Measurements from ENCODE around the gene DXO. TPM values are rescaled to one million over a fixed set of nuclear protein-coding genes. Genes with fewer than 3 reads are reported as not detected.

Gene DXO
- total RNA-seq, 1 experiment from 2014 or later = 16.4 TPM

DNA sequence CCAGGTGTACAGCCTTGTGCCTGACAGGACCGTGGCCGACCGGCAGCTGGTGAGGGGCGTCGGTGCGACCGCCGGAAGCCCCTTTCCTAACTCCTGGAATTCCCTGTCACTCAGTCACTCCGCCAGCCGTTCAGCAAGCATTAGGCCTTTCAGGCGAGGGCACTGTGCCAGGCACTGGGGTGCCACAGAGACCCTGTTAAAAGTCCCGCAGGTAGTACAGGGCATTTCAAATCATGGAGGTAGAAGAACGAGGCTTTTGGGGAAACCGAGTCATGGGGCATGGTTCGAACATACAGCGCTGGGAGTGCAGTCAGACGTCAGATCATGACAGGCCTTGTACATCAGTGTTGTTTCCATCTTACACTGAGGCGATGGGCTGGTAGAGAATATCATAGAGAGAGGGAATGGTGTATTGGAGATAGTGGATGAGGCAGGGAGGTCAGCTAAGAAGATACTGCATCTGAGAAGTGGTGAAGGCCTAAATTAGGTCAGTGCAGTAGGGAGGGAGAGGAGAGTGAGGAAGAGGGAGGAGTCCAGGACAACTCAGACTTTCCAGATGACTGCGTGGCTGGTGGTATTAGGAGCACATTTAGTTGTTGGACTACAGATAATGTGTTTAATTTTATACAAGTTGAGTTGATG is 892 bp upstream of the DXO start:
- ChIA-PET POLR2A (interaction anchor here (0.9 to 2.4 kb wide), 2 partner anchors 14 to 137 kb away, joined by 6 to 9 read pairs; partner anchors contain the start of genes NELFE and SKIC2), CTCF (interaction anchor here (1.6 kb wide), 1 partner anchor 20 kb away, joined by 7 read pairs; no protein-coding TSS in a partner anchor), RAD21 (ENCODE audit: low non-redundant PET in 1 of 2, low total read pairs in 2 of 2, uncharacterized antibody in 2 of 2, unreplicated experiment in 2 of 2) (no interaction called here)
- DNase-seq (ENCODE audit: low read depth, low spot score) (no peak), ATAC-seq (no peak)
- Histone ChIP-seq H3K27me3 (ENCODE audit: insufficient read depth, low read length) (no peaks in the 10 kb centered on the region), H3K36me3 (ENCODE audit: control insufficient read depth in 1 of 2, insufficient read depth in 2 of 2, low read length in 2 of 2) (peaks cover 3 to 16% of the 10 kb centered on the region in 2 experiments; a peak in 3 of 4 replicates), H3K9me3 (ENCODE audit: control insufficient read depth in 1 of 2, insufficient read depth in 1 of 2, low read depth in 1 of 2, low read length in 2 of 2) (no peaks in the 10 kb centered on the region), H3K27ac (ENCODE audit: low read depth, low read length) (peak overlapping the region; percentile 86), H3K4me3 (replicated peaks in 1 of 2; ENCODE audit: low read depth in 1 of 2, low read length in 2 of 2) (peak overlapping the region; percentile 70 to 93), H3K9ac (ENCODE audit: low read length) (peak overlapping the region; percentile 92), H3K9me2 (ENCODE audit: insufficient read depth) (no peaks in the 10 kb centered on the region), H2AFZ (ENCODE audit: low read depth, low read length, poor library complexity, severe bottlenecking) (no peak overlapping the region), H3K4me1 (ENCODE audit: control insufficient read depth in 1 of 2, insufficient read depth in 2 of 2, low read length in 2 of 2) (peaks cover 7 to 25% of the 10 kb centered on the region in 2 experiments; a peak in 3 of 4 replicates), H3K79me2 (ENCODE audit: insufficient read depth, low read length) (peaks cover 34% of the 10 kb centered on the region), H4K20me1 (ENCODE audit: insufficient read depth) (no peaks in the 10 kb centered on the region), H3K4me2 (ENCODE audit: low read length) (peak overlapping the region; percentile 98)
- intact Hi-C loops (cut with micrococcal nuclease) = loop anchor here (1.0 kb wide), 1 partner anchor 14 kb away; the partner anchor contains the start of gene SKIC2
- no peak for TF ChIP-seq EGR1 (IDR thresholded peaks at IDR 0.05; ENCODE audit: low read depth)
- TF ChIP-seq SIN3A (IDR thresholded peaks at IDR 0.05; ENCODE audit: low read depth) = 0 out of 2 replicates have a peak, but pooled peaks have one; percentile 44
- BruUV-seq (replicated peaks) = TSS peak; percentile 77

DNA sequence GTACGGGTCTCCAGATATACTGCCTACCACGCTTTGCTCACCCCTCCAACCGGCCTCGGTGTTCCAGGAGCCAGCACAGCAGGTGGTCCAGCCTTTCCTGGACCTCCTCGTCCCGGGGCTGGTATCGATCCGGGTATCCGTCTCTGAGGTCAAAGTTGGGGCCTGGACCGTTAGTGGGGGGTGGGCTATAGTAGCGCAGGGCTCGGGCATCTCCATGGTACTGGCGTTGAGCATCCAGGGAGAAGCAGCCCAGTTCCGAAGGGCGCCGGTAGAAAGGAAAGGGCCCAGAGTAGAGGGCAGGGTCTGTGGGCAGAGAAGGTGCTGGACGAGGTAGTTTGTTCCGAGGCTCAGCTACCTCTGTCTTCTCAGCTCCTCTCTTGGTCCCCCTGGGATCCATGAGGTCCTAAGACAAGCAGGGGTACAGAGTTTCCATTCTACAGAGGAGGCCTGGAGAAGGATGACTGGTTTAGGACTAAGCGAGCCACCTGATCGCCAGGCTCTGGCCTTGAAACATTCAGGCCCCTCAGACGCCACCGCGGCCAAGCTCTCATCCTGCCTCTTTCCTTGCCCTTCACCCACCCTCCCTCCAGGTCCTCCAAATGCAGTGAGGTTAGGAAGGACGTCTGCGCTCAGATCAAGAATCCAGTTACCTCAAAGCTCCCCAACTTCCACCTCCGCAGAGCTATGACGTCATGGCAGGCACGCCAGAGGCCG is 502 bp downstream of the DXO start:
- Histone ChIP-seq H2AFZ (ENCODE audit: low read depth, low read length, poor library complexity, severe bottlenecking) (no peak overlapping the region), H3K4me1 (ENCODE audit: control insufficient read depth in 1 of 2, insufficient read depth in 2 of 2, low read length in 2 of 2) (peaks cover 7 to 25% of the 10 kb centered on the region in 2 experiments; a peak in 3 of 4 replicates), H3K36me3 (ENCODE audit: control insufficient read depth in 1 of 2, insufficient read depth in 2 of 2, low read length in 2 of 2) (peaks cover 10 to 28% of the 10 kb centered on the region in 2 experiments; a peak in 3 of 4 replicates), H3K9me2 (ENCODE audit: insufficient read depth) (no peaks in the 10 kb centered on the region), H3K9me3 (ENCODE audit: control insufficient read depth in 1 of 2, insufficient read depth in 1 of 2, low read depth in 1 of 2, low read length in 2 of 2) (no peaks in the 10 kb centered on the region), H3K27ac (ENCODE audit: low read depth, low read length) (peak overlapping the region; percentile 86), H4K20me1 (ENCODE audit: insufficient read depth) (no peaks in the 10 kb centered on the region), H3K79me2 (ENCODE audit: insufficient read depth, low read length) (peaks cover 34% of the 10 kb centered on the region), H3K4me2 (ENCODE audit: low read length) (peak overlapping the region; percentile 98), H3K9ac (ENCODE audit: low read length) (peak overlapping the region; percentile 92), H3K4me3 (replicated peaks in 1 of 2; ENCODE audit: low read depth in 1 of 2, low read length in 2 of 2) (peak overlapping the region; percentile 70 to 93), H3K27me3 (ENCODE audit: insufficient read depth, low read length) (no peaks in the 10 kb centered on the region)
- POLR2A ChIA-PET = interaction anchor here (0.6 to 2.4 kb wide), 7 partner anchors 8 to 224 kb away, joined by 3 to 9 read pairs (median 6); partner anchors contain the start of genes HSPA1B, NELFE, NEU1 and SKIC2
- no peak for DNase-seq (ENCODE audit: low read depth, low spot score)
- CTCF ChIA-PET = interaction anchor here (1.6 kb wide), 1 partner anchor 19 kb away, joined by 7 read pairs; no protein-coding TSS in a partner anchor
- peak; percentile 23 for ATAC-seq
- RAD21 ChIA-PET (ENCODE audit: low non-redundant PET in 1 of 2, low total read pairs in 2 of 2, uncharacterized antibody in 2 of 2, unreplicated experiment in 2 of 2) = interaction anchor here in 1 of 2 experiments (1.1 kb wide), 1 partner anchor 13 kb away, joined by 4 read pairs; the partner anchor contains the start of genes NELFE and SKIC2
- BruUV-seq (replicated peaks) = TSS peak; percentile 79
- intact Hi-C loops (cut with micrococcal nuclease) = no loop called here
- TF ChIP-seq ZFX (IDR thresholded peaks at IDR 0.05) (peak; percentile 75), JUND (IDR thresholded peaks at IDR 0.05) (0 out of 2 replicates have a peak, but pooled peaks have one; percentile 42), YY1 (IDR thresholded peaks at IDR 0.05; ENCODE audit: extremely low read depth, insufficient replicate concordance, low read depth, low read length) (no peak)
- TF ChIP-seq, protein P1, sequence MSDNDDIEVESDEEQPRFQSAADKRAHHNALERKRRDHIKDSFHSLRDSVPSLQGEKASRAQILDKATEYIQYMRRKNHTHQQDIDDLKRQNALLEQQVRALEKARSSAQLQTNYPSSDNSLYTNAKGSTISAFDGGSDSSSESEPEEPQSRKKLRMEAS (IDR thresholded peaks at IDR 0.05) = no peak
